GM21737 (cell line): ENCODE measurements around the gene HARBI1.
"Not testable (repeated sequence)": the region's sequence is repeated elsewhere in the genome, so short reads cannot be mapped to it uniquely, and the experiment has no call there.

Source experiments
- ATAC-seq: cut with Tn5 transposase; IDR thresholded peaks from one replicate; pipeline ENCODE4 v1.9.1; 2021; ENCODE audit warnings: mild to moderate bottlenecking, moderate library complexity; ENCODE audit not compliant: unreplicated experiment

Gene HARBI1

GRCh38 chr11:46599340-46600193 is 17.5 kb downstream of the HARBI1 start:
- ATAC-seq, result no peak

GRCh38 chr11:46597609-46598219 is 19.3 kb downstream of the HARBI1 start:
- no peak for ATAC-seq

DNA sequence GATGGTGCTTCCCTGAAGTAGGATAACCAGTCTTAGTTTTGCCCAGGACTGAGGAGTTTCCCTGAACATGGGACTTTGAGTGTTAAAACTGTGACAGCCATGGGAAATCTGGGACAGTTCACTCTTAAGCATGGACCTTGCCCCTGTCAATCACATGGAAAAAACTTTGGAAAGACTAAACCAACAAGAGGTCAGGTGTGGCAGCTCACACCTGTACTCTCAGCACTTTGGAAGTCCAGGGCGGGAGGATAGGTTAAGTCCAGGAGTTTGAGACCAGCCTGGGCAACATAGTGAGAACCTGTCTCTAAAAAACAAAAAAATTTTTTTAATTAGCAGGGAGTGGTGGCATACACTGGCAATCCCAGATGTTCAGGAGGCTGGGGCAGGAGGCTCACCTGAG is 19.9 kb downstream of the HARBI1 start:
- ATAC-seq, result no peak

DNA sequence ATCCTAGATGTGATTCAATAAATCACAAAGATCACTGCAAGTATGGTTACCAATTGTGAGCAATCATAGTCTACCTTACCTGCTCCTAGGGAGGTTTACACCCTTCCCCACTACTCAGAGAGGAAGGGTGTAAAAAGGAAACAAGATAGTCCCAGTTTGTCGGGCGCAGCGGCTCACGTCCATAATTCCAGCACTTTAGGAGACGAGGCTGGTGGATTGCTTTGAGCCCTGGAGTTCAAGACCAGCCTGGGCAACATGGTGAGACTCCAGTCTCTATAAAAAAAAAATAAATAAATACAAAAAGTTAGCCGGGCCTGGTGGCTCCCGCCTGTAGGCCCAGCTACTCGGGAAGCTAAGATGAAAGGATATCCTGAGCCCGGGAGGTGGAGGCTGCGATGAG is 22.2 kb downstream of the HARBI1 start:
- no peak for ATAC-seq

GRCh38 chr11:46594374-46594700 is 22.7 kb downstream of the HARBI1 start:
- no peak for ATAC-seq

DNA sequence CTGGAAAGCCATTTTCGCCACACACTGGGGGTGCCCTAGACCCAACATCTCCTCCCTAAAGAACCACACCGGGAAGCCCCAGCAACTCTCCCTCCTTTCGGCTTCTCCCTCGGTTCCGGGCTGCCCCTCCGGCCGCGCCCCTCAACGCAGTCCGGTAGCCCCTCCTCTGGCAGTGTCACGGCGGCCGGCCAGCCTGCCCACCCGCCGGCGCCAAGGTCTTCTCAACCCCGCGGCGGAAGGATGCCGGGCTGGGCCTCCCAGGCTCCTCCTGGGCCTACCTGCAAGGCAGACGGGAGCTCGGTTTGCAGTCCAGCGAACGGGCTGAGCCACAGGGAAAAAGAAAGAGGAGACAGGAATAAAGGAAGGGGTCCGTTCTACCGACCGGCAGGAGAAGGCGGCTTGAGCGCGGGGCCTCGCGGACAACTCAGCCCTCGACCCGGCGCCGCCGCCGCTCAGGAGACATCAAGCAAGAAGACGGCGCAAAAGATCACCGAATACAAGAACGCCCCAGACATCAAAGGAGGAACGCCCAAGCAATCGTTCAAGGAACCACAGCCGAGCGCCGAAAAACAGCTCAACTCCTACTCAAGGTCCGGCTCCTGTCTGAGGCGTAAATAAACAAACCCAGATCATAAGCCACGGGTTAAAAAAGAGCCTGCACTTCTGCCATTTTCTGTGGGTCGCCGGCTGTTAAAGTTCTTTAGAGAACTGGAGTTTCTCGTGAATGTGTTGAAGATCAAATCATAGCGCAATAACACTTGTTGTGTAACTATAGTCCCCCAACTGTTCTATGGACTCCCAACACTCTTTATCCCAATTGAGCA is 23.3 kb downstream of the HARBI1 start, which contains the start of gene AMBRA1:
Gene AMBRA1 (minus strand): TSS at position 474 of the 824 bp plus-strand sequence. CDS start 45,643 bp downstream, outside the sequence.
- ATAC-seq, result peak; percentile 72

GRCh38 chr11:46590740-46591605 is 26.1 kb downstream of the HARBI1 start:
- no peak for ATAC-seq

DNA sequence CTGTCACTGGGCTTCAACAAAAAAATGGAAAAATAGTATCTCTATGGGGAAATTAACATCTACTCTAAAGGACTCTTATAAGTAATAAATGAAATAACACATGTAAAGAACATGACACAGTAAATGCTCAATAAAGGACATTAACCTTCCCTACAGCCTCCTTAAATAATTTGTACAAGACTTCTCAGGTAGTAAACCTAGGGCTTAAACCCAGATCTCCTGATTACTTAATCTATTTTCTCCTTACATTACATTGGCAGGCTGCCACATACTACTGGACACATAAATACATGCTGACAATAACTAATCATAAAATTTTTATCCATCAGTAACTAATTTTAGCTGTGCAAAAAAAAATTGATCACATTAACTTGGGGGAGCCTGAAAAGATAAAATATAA is 28.1 kb downstream of the HARBI1 start:
- no peak for ATAC-seq

GRCh38 chr11:46588131-46588530 is 28.9 kb downstream of the HARBI1 start:
- ATAC-seq, result no peak

- not testable (repeated sequence) for ATAC-seq
Measured at GRCh38 chr11:46583513-46583912, 33.5 kb downstream of the HARBI1 start.

DNA sequence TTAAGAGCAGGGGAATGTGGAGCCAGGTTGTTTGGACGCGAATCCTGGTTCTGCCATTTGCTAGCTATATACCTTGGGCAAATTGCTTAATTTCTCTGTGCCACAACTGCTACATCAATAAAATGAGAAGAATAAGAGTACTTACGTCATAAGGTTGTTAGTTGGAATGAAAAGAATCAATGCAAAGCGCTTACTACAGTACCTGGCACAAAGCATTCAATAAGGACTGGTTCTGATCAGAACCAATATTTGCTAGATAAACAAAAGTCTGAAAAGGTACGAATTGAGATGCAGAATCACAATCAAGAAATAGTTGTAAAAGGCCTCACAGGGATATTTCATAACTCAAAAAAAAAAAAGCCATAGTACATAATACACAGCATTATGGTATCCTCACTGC is 34.4 kb downstream of the HARBI1 start:
- ATAC-seq, result no peak

DNA sequence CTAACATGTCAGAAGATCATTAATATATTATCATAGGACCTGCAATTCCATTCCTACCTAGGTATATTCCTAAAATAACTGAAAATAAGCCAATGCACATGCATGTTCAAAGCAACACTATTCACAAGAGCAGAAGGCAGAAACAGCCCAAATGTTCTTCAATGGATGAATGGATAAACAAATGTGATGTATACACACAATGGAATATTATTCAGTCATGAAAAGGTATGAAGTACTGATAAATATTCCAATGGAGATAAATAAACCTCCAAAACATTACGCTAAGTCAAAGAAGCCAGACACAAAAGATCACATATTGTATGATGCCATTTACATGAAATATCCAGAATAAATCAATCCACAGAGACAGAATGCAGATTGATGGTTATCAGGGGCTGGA is 40.0 kb downstream of the HARBI1 start:
- no peak for ATAC-seq

DNA sequence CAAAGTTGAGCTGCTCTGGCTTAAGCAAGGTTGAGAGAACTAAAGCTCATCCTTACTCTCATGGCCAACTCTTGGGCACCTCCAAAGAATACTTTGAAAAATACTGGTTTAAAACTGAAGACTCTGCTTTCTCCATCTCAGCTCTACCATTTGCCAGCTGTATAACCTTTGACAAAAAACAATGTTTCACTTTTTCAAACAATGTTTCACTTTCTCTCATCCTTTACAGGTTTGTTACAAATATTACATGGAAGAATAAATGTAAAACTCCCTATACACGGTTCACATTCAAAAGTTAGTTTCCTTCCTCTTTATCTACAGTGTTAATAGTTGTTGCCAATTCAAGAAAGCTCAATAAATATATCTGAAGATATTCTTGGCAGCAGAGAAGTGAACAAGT is 42.4 kb downstream of the HARBI1 start:
- no peak for ATAC-seq

DNA sequence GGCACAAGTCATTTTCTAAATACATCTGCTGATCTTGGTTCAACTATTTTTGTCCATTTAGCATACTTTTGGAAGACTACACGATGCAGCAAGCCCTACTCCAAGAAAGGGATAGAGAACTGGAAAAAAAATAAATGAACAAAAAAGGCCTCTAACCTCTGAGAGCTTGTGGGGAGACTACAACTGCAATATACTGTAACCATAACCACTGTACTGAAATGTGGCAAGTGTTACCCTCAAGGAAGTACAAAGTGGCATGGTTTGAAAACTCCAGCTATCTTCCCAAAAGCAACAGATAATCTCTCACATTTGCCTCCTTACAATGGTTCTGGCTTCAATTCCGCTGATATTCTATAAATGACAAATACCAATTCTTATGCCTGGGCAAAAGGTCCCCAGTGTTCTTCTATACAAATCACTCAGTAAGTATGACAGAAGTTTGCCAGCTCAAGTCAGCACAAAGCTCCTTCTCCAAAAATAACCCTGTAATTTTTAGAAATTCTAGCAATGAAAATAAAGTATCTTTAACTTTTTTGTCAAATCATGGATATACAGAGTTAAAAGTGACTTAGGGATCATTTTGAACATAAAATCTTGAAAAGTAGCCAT is 46.1 kb downstream of the HARBI1 start:
- ATAC-seq, result no peak

GRCh38 chr11:46565232-46565840 is 51.7 kb downstream of the HARBI1 start:
- no peak for ATAC-seq

DNA sequence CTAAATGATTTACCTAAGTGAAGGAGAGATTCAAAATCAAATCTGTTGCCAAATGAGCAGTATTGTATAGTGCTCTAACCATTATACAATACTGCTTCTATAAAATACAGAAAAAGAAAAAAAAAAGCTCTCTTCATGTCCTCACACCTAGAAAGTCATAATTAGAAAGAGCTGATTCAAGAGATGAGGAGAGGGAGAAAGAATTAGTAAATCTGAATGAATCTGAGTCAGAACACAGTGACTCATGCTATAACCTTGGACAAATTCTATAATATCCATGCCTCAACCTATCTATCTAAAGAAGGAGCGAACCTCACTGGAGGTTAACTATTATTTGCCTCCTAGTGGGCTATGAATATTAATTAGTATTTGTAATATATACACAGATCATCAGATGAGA is 52.6 kb downstream of the HARBI1 start:
- no peak for ATAC-seq

DNA sequence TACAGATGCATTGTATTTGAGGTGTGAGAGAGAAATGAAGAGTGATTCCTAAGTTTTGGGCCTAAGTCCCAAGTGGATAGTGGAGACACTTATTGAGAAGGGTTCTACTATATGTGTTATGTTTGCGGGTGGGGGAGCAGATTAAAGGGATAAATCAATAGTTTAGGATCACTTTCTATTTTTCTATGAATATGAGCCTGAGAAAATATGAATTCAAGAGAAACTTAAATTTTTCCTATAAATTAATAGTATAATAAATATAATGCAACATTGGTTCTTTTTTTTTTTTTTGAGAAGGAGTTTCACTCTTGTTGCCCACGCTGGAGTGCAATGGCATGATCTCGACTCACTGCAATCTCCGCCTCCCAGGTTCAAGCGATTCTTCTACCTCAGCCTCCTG is 54.5 kb downstream of the HARBI1 start:
- ATAC-seq, result no peak

GRCh38 chr11:46560300-46560991 is 56.6 kb downstream of the HARBI1 start:
- ATAC-seq, result peak; percentile 46

GRCh38 chr11:46559815-46560214 is 57.2 kb downstream of the HARBI1 start:
- ATAC-seq, result no peak
